Ishikawa (cell line): Measurements from ENCODE around the gene RANBP17.

Experiments used
- CEBPB ChIP-seq: IDR thresholded peaks from 2 replicates; pipeline ENCODE4 v1.6.1; 2012
- TEAD4 ChIP-seq: IDR thresholded peaks from 2 replicates; pipeline ENCODE4 v1.6.1; 2012
- TF ChIP-seq, protein P1 (sequence below): IDR thresholded peaks from 2 replicates; pipeline ENCODE4 v1.6.1; 2012; ENCODE audit warnings: low read depth, mild to moderate bottlenecking

- no peak for TF ChIP-seq CEBPB
- TF ChIP-seq, protein P1, sequence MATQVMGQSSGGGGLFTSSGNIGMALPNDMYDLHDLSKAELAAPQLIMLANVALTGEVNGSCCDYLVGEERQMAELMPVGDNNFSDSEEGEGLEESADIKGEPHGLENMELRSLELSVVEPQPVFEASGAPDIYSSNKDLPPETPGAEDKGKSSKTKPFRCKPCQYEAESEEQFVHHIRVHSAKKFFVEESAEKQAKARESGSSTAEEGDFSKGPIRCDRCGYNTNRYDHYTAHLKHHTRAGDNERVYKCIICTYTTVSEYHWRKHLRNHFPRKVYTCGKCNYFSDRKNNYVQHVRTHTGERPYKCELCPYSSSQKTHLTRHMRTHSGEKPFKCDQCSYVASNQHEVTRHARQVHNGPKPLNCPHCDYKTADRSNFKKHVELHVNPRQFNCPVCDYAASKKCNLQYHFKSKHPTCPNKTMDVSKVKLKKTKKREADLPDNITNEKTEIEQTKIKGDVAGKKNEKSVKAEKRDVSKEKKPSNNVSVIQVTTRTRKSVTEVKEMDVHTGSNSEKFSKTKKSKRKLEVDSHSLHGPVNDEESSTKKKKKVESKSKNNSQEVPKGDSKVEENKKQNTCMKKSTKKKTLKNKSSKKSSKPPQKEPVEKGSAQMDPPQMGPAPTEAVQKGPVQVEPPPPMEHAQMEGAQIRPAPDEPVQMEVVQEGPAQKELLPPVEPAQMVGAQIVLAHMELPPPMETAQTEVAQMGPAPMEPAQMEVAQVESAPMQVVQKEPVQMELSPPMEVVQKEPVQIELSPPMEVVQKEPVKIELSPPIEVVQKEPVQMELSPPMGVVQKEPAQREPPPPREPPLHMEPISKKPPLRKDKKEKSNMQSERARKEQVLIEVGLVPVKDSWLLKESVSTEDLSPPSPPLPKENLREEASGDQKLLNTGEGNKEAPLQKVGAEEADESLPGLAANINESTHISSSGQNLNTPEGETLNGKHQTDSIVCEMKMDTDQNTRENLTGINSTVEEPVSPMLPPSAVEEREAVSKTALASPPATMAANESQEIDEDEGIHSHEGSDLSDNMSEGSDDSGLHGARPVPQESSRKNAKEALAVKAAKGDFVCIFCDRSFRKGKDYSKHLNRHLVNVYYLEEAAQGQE, result no peak
- no peak for TF ChIP-seq TEAD4
Observed at GRCh38 chr5:171318026-171318425, 456.2 kb downstream of the RANBP17 start.
